Stimulated activated CD8-positive, alpha-beta memory T cell treated with anti-CD3 and anti-CD28 coated beads, Interleukin-2, amount 100 ng/mL, for 48 hours (primary cell): ENCODE data around the gene GJA4.

Experiments
- DNase-seq, 2 donors: peaks; one replicate each; pipeline ENCODE4 v3.0.0-alpha.2; 2020; ENCODE audit warnings: low read depth in 2 of 2

Gene GJA4

DNA sequence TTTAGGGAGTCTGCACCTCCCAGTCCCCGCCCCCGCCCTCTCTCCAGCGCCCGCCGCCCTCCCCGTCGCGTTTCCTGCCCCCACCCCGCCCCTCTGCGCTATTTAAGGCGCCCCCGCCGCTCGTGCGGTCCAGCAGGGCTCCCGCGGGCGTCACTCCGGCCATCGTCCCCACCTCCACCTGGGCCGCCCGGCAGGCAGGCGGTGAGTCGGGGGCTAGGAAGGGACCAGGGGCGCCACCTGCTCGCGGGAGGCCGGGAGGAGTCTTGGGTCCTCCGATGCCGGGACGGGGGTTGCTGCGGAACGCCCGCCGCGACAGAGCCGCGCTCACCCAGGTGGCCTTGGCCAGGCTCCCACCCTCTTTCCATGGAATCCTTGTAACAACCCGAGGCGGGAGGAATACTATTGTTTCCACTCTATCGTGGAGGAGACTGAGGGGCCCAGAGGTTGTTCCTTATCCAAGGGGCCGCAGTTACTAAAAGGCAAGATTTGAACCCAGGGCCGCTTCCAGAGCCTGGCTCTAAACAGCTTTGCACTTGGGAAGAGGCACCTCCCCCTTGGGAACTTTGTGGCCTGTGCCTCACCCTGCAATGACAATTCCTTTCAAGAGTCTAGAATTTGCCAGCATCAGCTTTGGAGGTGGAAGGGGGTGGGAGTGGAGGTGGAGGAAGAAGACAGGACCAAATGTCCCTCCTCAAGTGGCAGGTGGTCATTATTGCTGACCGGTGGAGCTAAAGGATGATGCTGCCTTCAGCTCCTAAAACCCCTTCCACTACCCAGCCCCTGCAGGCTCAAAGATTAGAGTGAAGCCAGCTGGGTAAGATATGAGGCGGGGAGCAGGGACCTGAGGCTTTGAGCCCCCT lies at the start of gene GJA4:
Gene GJA4 (plus strand): TSS at position 132 of the 860 bp plus-strand sequence. CDS start 1,215 bp downstream, outside the sequence.
- no peak for DNase-seq

DNA sequence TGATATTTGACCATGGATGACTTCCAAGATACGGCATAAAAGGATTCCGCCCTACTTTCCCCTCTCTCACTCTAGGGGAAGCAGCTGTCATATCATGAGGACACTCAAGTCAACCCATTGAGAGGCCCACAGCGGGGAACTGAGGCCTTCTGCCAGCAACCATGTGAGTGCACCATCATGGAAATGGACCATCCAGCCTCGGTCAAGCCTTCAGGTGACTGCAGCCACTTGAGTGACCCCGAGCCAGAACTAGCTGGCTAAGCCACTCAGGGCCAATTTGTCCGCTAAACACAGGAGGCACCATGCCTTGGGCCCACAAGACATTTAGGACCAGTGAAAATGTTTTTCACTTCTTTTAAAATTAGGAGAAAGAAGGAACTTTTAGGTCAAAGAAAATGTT lies 49.0 kb upstream of the GJA4 start:
- no peak for DNase-seq

DNA sequence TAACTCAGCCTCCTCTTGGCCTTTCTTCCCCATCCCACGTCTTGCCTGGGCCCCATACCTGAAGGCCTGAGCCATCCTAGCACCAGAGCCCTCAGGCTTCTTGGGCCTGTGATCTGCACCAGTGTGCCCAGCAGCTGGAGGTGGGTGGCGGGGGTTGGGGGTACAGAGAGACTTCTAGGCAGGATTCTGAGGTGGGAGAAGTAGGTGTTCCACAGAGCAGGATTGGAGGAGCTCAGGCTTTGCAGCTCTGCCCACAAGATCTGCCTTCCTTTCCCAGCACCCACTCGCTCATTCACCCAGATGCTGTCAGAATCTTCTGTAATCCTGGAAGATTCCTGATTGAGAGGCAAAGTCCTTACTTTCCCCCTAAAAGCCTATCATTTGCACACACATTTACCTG lies 47.9 kb upstream of the GJA4 start:
- DNase-seq, result no peak

DNA sequence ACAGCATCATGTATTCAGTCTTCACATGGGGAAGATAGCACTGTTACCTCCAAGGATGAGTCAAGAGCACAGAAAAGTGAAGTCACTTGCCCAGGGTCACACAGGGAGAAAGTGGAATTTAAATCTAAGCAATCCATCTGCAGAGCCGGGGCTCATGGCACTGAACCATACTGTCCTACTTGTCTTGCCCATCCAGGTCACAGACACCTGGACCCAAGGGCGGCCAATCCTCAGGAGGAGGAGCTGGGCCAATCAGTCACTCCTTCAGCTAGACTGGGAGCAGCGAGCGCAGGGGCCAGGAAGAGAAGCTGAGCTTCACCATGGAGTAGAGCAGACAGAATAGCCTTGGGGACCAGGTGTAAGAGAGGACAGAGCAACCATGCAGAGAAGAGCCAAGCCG lies 47.1 kb upstream of the GJA4 start:
- no peak for DNase-seq

DNA sequence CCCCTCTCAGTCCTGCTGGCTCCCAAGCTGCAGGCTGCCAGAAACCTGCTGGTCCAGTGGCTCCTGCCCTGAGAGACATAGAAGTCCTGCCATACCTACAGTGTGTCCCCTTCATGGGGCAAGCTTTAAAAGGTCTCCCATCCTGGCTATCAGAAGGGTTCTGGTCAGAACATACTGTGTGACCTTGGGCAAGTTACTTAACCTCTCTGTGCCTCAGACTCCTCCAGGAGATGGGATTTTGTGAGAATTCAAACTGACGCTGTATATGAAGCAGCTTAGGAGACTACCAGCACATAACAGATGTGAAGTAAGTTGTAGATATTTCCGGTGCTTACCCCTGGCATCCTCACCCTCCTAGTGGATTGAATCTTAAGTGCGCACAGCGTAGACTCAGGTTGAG lies 46.7 kb upstream of the GJA4 start:
- no peak for DNase-seq

DNA sequence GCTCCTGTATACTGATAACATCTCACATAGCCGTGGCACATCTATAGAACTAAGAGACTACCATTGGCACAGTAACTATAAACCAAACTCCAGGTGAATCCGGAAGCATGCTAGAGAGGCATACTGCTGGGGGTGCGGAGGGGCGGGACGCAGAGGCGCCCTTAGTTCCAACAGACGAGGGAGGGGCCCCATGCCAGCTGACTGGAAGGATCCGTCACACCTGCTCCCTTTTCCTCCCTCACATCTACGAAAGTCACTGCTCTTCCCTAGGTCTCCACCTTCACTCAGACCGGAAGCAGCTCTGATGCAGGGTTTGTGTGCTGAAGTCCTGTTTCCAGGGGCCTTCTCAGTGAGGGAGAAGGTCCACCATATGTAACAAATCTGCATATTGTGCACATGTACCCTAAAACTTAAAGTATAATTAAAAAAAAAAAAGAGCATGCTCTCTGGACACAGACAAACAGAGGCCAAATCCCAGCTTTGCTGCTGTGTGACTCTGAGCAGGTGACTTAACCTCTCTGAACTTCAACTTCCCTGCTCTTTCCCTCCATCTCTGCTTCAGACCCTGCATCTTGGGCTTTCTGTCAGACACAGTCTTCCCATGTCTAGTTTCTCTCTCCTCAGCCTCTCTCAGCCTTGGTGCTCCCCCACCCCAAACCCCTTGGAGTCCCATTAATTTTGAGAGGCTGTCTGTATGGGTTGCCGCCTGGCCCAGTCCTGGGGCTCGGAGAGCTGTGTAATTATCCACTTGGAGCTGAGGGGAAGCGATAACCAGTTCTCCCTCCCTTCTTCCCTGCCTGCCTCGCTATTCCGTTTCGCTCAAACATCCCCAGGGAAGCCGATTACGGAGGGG lies 45.8 kb upstream of the GJA4 start:
- no peak for DNase-seq

DNA sequence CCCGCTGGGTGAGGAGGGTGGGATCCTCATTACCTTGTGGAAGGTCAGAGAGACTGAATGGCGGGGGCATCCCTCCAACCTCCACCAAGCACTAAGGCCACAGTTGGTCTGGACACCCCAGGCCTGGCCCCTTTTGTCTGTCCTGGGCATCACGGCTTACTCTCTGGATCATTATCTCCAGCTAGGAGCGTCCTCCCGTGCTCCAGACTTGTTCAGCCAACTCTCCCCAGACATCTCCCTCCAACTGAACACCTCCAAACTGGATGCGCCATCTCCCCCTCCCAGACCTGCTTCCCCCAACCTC lies 45.2 kb upstream of the GJA4 start:
- no peak for DNase-seq

DNA sequence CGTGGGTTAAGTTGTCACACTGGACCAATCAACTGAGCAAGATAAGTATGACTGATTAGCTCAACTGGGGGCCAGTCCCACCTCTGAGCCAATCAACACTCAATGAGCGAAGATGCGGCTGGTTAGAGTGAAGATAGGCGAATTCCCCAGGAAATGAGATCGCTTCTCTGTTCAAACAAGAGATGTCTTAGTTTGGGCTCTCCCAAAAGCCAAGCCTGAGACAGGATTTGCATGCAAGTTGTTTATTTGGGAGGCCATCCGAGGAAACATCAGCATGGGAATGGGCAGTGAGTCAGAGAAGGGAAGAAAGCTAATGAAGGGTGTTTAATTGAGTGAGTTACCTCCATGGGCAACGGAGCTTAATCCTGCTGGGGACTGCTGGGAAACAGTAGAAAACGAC lies 42.8 kb upstream of the GJA4 start:
- DNase-seq, result no peak

DNA sequence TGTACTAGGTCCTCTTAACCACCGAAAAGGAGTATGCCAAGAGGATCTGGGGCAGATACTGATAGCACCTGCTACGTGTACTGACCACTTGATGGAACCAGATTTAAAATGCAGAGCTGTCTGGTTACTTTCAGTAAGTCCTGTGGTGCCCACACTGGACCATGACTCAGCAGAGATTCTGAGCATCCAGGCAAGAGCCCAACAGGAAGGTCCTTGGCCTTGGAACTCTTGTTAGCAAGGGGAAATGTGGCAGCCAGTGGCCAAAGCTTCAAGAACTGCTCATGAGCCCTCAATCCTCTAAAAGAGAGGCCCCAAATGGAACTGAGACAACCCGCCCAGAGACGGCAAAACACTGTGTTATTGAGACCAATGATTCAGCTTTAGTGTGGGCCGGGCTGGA lies 42.2 kb upstream of the GJA4 start:
- DNase-seq, result no peak

DNA sequence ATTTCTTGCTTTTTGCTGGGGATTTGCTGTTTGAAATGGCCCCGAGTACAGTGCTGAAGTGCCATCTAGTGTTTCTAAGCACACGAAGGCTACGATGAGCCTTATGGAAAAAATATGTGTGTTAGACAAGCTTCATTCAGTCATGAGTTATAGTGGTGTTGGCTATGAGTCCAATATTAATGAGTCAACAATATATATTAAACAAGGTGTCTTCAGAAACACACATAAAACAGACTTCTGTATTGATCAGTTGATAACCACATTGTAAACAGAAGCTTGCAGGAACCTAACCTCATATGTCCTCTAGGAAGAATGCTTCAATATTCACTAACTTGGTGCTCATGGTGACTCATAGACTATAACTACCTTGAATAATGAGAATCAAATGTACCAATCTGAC lies 39.6 kb upstream of the GJA4 start:
- DNase-seq, result no peak

DNA sequence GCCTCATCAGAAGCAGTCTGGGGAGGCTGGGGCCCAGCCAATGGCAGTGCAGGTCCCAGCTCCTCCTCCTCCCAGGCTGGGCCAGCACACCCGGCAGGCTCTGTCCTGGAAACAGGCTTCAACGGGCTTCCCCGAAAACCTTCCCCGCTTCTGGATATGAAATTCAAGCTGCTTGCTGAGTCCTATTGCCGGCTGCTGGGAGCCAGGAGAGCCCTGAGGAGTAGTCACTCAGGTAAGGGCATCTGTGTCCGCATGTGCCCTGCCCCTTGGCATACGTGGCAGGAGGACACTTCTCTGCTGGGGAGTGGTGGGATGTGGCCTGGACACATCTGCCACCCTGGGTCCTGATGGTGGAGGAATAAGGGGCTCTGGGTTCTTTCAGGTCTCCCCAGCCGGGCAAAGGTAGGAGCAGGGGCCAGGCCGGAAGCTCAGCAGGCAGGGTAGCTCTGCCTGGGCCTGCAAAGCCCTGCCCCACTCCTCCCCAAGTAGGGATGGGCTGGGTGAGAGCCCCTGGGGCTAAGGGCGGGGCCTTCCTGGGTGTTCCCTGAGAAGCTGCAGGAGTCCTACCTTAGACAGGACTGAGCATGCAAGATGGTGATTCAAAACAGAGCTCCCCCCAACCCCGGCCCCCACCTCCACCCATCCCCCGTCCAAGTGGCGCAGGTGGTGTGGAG lies 37.7 kb upstream of the GJA4 start, which contains the start of gene GJB5:
Gene GJB5 (plus strand): TSS at position 84 of the 674 bp plus-strand sequence. CDS start 2,284 bp downstream, outside the sequence.
- DNase-seq, result no peak

DNA sequence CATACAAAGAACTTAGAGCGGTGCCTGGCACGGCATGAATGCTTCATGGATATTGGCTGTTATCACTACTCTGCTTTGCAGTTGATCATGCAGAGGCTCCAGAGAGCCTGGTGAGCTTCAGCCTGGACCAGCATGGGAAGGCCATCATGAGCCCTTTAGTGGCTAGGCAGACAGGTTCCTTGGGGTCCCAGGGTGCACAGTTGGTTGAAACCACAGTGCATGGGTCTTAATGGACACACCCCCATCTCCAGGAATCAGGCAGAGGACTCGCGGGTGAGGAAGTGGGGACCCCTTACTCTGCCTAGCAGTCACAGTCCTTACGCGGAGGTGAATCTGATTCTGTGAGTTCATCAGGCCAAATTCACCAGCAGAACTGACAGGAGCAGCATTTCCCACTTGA lies 36.8 kb upstream of the GJA4 start:
- no peak for DNase-seq

DNA sequence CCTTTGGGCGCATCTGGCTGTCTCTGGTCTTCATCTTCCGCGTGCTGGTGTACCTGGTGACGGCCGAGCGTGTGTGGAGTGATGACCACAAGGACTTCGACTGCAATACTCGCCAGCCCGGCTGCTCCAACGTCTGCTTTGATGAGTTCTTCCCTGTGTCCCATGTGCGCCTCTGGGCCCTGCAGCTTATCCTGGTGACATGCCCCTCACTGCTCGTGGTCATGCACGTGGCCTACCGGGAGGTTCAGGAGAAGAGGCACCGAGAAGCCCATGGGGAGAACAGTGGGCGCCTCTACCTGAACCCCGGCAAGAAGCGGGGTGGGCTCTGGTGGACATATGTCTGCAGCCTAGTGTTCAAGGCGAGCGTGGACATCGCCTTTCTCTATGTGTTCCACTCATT lies 35.4 kb upstream of the GJA4 start:
- no peak for DNase-seq

DNA sequence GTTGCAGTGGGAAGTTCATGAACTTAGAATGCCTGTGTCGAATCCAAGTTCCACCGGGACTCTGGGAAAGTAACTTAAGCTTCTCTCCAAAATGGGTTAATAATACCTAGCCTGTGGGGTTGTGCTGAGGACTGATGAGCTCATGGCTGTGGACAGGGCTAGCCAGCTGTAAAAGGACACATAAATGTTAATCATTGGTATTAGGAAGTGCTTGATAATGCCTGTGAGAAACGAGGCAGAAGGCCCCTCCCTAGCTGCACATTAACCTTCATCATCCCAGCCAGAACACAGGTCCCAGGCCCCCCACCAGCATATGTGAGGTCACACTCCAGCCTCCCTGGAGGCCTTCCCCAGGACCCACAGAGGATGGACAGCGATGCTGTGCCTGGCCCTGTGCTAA lies 34.0 kb upstream of the GJA4 start:
- DNase-seq, result no peak

DNA sequence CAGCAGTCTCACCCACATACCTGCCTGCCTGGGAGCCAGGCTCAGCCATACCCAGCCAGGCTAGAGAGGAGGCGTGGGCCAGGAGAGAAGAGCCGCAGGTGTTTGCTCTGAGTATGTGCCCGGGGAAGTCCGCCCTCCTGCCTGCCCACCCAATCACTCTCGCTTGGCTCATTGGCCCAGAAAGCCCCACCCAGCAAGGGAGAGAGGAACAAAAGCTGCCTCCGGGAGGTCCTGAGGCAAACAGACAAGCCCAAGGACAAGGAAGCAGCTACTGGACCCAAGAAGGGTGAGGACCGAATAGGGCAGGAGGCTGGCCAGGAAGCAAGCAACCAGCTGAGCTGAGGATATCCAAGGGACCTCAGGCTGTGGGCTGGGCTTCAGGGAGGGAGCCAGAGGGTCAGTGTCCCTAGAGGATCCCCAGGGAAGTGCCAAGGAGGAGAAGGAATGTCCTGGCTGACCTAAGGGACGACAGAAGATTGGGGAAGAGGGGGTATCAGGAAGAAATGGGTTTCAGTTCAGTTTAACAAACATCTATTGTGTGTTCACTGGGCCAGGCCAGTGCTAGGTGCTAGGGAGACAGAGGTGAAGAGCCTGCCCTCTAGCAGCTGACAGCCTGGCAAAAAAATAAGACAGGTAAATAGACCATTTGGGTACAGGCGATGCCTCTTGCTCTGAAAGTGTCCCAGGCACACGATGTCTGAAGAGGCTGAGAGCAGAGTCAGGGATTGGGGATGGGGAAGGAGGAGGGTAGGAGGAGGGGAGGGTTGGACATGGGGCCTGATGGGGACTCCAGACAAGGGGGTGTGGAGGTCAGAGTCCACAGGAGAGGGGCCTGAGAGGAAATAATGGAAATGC lies 33.1 kb upstream of the GJA4 start, which contains the start of gene GJB4:
Gene GJB4 (plus strand): TSS at position 238 of the 855 bp plus-strand sequence. CDS start 1,515 bp downstream, outside the sequence.
- DNase-seq, result no peak

DNA sequence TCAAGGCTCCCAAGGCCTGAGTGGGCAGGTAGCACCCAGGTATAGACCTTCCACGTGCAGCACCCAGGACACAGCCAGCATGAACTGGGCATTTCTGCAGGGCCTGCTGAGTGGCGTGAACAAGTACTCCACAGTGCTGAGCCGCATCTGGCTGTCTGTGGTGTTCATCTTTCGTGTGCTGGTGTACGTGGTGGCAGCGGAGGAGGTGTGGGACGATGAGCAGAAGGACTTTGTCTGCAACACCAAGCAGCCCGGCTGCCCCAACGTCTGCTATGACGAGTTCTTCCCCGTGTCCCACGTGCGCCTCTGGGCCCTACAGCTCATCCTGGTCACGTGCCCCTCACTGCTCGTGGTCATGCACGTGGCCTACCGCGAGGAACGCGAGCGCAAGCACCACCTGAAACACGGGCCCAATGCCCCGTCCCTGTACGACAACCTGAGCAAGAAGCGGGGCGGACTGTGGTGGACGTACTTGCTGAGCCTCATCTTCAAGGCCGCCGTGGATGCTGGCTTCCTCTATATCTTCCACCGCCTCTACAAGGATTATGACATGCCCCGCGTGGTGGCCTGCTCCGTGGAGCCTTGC lies 31.5 kb upstream of the GJA4 start:
- DNase-seq, result no peak

DNA sequence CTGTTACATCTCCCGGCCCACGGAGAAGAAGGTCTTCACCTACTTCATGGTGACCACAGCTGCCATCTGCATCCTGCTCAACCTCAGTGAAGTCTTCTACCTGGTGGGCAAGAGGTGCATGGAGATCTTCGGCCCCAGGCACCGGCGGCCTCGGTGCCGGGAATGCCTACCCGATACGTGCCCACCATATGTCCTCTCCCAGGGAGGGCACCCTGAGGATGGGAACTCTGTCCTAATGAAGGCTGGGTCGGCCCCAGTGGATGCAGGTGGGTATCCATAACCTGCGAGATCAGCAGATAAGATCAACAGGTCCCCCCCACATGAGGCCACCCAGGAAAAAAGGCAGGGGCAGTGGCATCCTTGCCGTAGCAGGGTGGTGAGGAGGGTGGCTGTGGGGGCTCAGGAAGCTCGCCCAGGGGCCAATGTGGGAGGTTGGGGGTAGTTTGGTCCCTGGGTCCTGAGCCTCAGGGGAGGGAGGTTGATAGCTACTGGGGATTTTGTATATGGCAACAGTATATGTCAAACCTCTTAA lies 31.0 kb upstream of the GJA4 start:
- no peak for DNase-seq

DNA sequence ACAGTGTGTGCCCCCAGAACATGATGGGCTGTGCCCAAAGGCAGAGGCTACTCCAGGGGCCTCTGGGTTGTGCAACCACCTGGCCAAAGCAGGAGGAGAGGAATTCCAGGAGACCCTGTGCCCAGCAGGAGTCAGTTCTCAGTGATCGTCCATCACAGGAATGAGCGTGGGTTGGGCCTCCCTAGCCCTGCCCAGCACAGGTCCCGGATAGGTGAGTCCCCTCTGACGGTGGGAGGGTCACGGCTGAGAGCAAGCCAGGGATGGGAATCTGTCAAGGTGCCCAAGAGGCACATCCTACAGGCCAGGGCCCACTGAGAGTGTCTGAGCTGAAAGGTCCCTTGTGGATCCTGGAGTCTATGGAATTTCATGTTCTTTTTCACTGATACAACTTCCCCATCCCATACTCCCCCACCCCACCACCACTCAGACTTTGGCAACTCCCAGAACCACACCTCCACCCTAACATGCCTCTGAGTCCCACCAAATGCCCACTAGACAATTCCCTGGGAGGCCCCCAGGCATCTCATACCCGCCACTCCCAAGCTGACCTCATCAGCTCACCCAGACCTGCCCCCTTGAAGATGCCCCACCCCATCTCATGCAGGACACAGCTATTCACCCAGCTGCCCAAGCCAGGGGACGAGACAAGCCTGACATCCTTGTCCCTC lies 30.2 kb upstream of the GJA4 start:
- DNase-seq, result no peak

DNA sequence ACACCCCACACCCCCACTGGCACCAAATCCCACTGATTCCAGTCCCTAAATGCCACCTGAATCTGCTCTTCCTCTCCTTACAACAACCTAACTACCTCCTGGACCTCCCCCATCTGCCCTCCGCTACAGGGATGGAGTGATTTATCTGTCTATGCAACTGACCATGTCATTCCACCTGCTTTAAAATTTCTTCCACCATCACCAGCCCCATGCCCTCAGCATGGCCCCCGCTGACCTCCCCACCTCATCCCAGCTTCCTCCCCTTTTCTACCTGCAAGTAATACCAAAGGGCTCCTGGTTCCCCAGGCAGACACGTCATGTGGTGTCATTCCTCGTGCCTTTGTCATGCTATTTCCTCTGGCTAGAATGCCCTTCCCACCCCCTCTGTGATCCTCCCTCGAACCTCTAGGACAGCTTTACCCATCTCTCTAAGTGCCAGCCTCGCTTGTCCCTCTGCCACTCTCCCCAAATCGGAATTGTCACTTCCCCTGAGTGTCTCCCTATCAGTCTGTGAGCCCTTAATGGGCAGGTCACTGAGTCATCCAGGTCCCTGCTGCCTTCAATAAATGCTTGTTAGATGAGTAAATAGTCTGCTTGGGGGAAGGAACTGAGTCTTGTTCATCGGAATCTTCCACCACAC lies 29.5 kb upstream of the GJA4 start:
- no peak for DNase-seq

DNA sequence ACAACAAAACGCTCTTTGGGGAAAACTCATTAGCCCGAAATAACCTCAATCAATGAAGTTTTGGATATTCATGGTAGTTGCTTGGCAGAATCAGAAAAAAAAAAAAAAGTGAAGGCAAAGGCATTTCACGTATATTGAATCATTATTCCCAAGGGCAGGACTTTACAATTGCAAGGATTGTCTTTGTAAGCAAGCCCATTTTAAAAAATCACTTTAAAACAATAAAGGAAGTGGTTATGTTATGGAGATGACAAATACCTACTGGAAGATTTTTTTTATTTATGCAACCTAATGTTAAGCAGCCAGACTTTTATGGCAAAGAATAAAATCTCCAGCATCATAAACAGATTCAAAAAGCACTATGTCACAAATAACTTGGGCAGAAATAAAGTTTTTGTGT lies 23.9 kb upstream of the GJA4 start:
- no peak for DNase-seq
